H1 (cell line): ENCODE data around the gene GPX4. TPM values are rescaled to one million over a fixed set of nuclear protein-coding genes. Genes with fewer than 3 reads are reported as not detected.

Experiments
- CBX8 ChIP-seq: fragments of 300-800, 300-1000 bp; sonication (generic); IDR thresholded peaks from 2 replicates; pipeline ENCODE4 v1.7.1; 2016; ENCODE audit warnings: low read depth, low read length, borderline replicate concordance
- CHD1 ChIP-seq: IDR thresholded peaks from 2 replicates; pipeline ENCODE4 v1.6.1; 2012; ENCODE audit warnings: low read depth, low read length, improper control_type of control experiment
- EGR1 ChIP-seq: IDR thresholded peaks from 2 replicates; pipeline ENCODE4 v1.6.1; 2011; ENCODE audit warnings: low read depth, low read length, borderline replicate concordance
- GTF2F1 ChIP-seq: IDR thresholded peaks from 2 replicates; pipeline ENCODE4 v1.6.1; 2012; ENCODE audit warnings: low read depth, low read length, improper control_type of control experiment, borderline replicate concordance
- PHF8 ChIP-seq: fragments of 200-600 bp; sonication (generic); conservative IDR thresholded peaks from 2 replicates; pipeline ENCODE4 v1.7.1; 2012; ENCODE audit warnings: low read depth, mild to moderate bottlenecking, inconsistent platforms, low read length, moderate library complexity
- SAP30 ChIP-seq: fragments of 300-600 bp; sonication (generic); IDR thresholded peaks from 2 replicates; pipeline ENCODE4 v1.7.1; 2012; ENCODE audit warnings: low read length, moderate library complexity, mild to moderate bottlenecking, inconsistent platforms; ENCODE audit not compliant: insufficient read depth, insufficient replicate concordance
- polyA plus RNA-seq, 7 experiments: library from polyadenylated mRNA; depleted of rRNA in 3 of 7; stranded (reverse) in 5 of 7; unstranded in 2 of 7; fragments of >200 nt in 5 of 7; fragments of 200-250 nt in 2 of 7; gene quantifications; 1 replicate in 5 of 7; 2 replicates in 1 of 7; 4 replicates in 1 of 7; pipeline versions ENCODE4 v1.2.1 to v1.2.3, GENCODE V29; 2011 to 2013; ENCODE audit warnings: missing spikeins in 2 of 7, mixed read lengths in 2 of 7
- total RNA-seq: library from RNA; stranded (reverse); fragmentation: NEBNext Ultra II Directional; extraction: Animal tissue kit (Norgen Biotek cat#: 25700); gene quantifications from 2 replicates; pipeline ENCODE4 v1.2.1, GENCODE V29; 2021
- TF ChIP-seq, protein P1 (sequence below), 3 experiments: IDR thresholded peaks; 1 replicate in 2 of 3; 2 replicates in 1 of 3; pipeline versions ENCODE4 v1.5.1 to v1.6.1; 2011; ENCODE audit warnings: low read length in 3 of 3, mild to moderate bottlenecking in 3 of 3, inconsistent platforms in 2 of 3, low read depth in 1 of 3, moderate library complexity in 1 of 3; ENCODE audit not compliant: insufficient read depth in 1 of 3; ENCODE audit errors: control extremely low read depth in 1 of 3

Gene GPX4
- total and polyA plus RNA-seq, 2 of the 8 experiments (the other 6 are each of a cell fraction or from before 2014, with no cell fraction given) = 342 to 693 TPM

GRCh38 chr19:1119475-1120217 lies 15.9 kb downstream of the GPX4 start (continued):
- TF ChIP-seq EGR1 (no peak), GTF2F1 (no peak), CHD1 (no peak), CBX8 (no peak), PHF8 (no peak), SAP30 (no peak)
- TF ChIP-seq, protein P1, sequence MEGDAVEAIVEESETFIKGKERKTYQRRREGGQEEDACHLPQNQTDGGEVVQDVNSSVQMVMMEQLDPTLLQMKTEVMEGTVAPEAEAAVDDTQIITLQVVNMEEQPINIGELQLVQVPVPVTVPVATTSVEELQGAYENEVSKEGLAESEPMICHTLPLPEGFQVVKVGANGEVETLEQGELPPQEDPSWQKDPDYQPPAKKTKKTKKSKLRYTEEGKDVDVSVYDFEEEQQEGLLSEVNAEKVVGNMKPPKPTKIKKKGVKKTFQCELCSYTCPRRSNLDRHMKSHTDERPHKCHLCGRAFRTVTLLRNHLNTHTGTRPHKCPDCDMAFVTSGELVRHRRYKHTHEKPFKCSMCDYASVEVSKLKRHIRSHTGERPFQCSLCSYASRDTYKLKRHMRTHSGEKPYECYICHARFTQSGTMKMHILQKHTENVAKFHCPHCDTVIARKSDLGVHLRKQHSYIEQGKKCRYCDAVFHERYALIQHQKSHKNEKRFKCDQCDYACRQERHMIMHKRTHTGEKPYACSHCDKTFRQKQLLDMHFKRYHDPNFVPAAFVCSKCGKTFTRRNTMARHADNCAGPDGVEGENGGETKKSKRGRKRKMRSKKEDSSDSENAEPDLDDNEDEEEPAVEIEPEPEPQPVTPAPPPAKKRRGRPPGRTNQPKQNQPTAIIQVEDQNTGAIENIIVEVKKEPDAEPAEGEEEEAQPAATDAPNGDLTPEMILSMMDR (IDR thresholded peaks at IDR 0.05; ENCODE audit: control extremely low read depth in 1 of 3, insufficient read depth in 1 of 3, low read depth in 1 of 3, low read length in 3 of 3) = no peak
- TF ChIP-seq, all 59 proteins: peak for 0
